RPMI8226 (cell line): ENCODE data around the gene EPHA8.
A peak's percentile ranks its signal among the peaks of the same experiment; 100 is the strongest.

Source experiments
- DNase-seq: peaks from one replicate; pipeline ENCODE4 v3.0.0-alpha.2; 2015

EPHA8 gene

GRCh38 chr1:22625262-22625925, 62.1 kb downstream of the EPHA8 start:
- DNase-seq, result peak; percentile 36

GRCh38 chr1:22626237-22627157, 63.2 kb downstream of the EPHA8 start:
- no peak for DNase-seq

GRCh38 chr1:22627331-22627730, 64.0 kb downstream of the EPHA8 start:
- DNase-seq, result no peak

GRCh38 chr1:22628698-22629444, 65.6 kb downstream of the EPHA8 start:
- no peak for DNase-seq

- no peak for DNase-seq
Measured at GRCh38 chr1:22629886-22630285, 66.6 kb downstream of the EPHA8 start.

- DNase-seq, result peak; percentile 85
Measured at GRCh38 chr1:22633697-22634463, 70.6 kb downstream of the EPHA8 start.

GRCh38 chr1:22635436-22635835, 72.1 kb downstream of the EPHA8 start:
- peak; percentile 44 for DNase-seq

- peak; percentile 91 for DNase-seq
Measured at GRCh38 chr1:22636353-22636752, 73.1 kb downstream of the EPHA8 start, which contains the start of gene C1QA. Gene C1QA (plus strand): TSS chr1:22636628. CDS start chr1:22637617, 989 bp downstream.

GRCh38 chr1:22636927-22637326, 73.6 kb downstream of the EPHA8 start:
- peak; percentile 92 for DNase-seq

- DNase-seq, result no peak
Measured at GRCh38 chr1:22637907-22638445, 74.7 kb downstream of the EPHA8 start.

- DNase-seq, result no peak
Measured at GRCh38 chr1:22638476-22639234, 75.4 kb downstream of the EPHA8 start.

GRCh38 chr1:22639286-22639685, 76.0 kb downstream of the EPHA8 start:
- no peak for DNase-seq

- no peak for DNase-seq
Measured at GRCh38 chr1:22641247-22641646, 78.0 kb downstream of the EPHA8 start.

GRCh38 chr1:22641906-22642636, 78.8 kb downstream of the EPHA8 start:
- DNase-seq, result peak; percentile 84

- no peak for DNase-seq
Measured at GRCh38 chr1:22643381-22643780, 80.1 kb downstream of the EPHA8 start, which contains the start of gene C1QC. Gene C1QC (plus strand): TSS chr1:22643633. CDS start chr1:22644024, 391 bp downstream.

- no peak for DNase-seq
Measured at GRCh38 chr1:22643928-22644327, 80.6 kb downstream of the EPHA8 start.

- DNase-seq, result no peak
Measured at GRCh38 chr1:22645931-22646330, 82.6 kb downstream of the EPHA8 start.

- DNase-seq, result no peak
Measured at GRCh38 chr1:22646384-22646783, 83.1 kb downstream of the EPHA8 start.

- DNase-seq, result no peak
Measured at GRCh38 chr1:22650089-22650693, 86.9 kb downstream of the EPHA8 start.
